ENCODE data around the gene DRC3.

DRC3 gene

GRCh38 chr17:17970699-17971430 lies 1.8 kb upstream of the DRC3 start:
- no peak for DNase-seq

GRCh38 chr17:17971431-17972125 lies 1.1 kb upstream of the DRC3 start:
- DNase-seq, result no peak

- DNase-seq, result no peak
These were observed 241 bp downstream of the DRC3 start for GRCh38 chr17:17972952-17973254.

- DNase-seq, result no peak
These were observed 2.8 kb downstream of the DRC3 start for GRCh38 chr17:17975436-17975835.

- DNase-seq, result no peak
These were observed 4.4 kb downstream of the DRC3 start for GRCh38 chr17:17976931-17977570.

- no peak for DNase-seq
These were observed 6.1 kb downstream of the DRC3 start for GRCh38 chr17:17978481-17979424.

GRCh38 chr17:17979778-17980177 lies 7.1 kb downstream of the DRC3 start:
- DNase-seq, result no peak

- no peak for DNase-seq
These were observed 8.7 kb downstream of the DRC3 start for GRCh38 chr17:17981330-17981729.

GRCh38 chr17:17982801-17983200 lies 10.1 kb downstream of the DRC3 start:
- DNase-seq, result no peak

- no peak for DNase-seq
These were observed 10.7 kb downstream of the DRC3 start for GRCh38 chr17:17983376-17983775.

GRCh38 chr17:17983776-17984175 lies 11.1 kb downstream of the DRC3 start:
- no peak for DNase-seq

GRCh38 chr17:17985153-17985552 lies 12.5 kb downstream of the DRC3 start:
- DNase-seq, result no peak

GRCh38 chr17:17985555-17985954 lies 12.9 kb downstream of the DRC3 start:
- no peak for DNase-seq

- DNase-seq, result no peak
These were observed 14.7 kb downstream of the DRC3 start for GRCh38 chr17:17987187-17987896.

GRCh38 chr17:17987901-17988300 lies 15.2 kb downstream of the DRC3 start:
- DNase-seq, result no peak

GRCh38 chr17:17988427-17988945 lies 15.8 kb downstream of the DRC3 start:
- no peak for DNase-seq

- DNase-seq, result no peak
These were observed 16.4 kb downstream of the DRC3 start for GRCh38 chr17:17989081-17989480.

GRCh38 chr17:17989618-17990017 lies 17.0 kb downstream of the DRC3 start:
- no peak for DNase-seq

- no peak for DNase-seq
These were observed 17.6 kb downstream of the DRC3 start for GRCh38 chr17:17990282-17990681.

- DNase-seq, result no peak
These were observed 20.7 kb downstream of the DRC3 start for GRCh38 chr17:17993366-17993765.

- no peak for DNase-seq
These were observed 21.2 kb downstream of the DRC3 start for GRCh38 chr17:17993852-17994251.
